GM06990 (cell line): ENCODE results near the gene MAU2.

Experiments
- DNase-seq: peaks from one replicate; pipeline ENCODE4 v3.0.0-alpha.2; 2011; ENCODE audit not compliant: insufficient read length; ENCODE audit errors: extremely low read depth
- H3K27me3 ChIP-seq: replicated peaks from 2 replicates; pipeline ENCODE4 v1.6.0; 2011; ENCODE audit warnings: low read length; ENCODE audit not compliant: control insufficient read depth, insufficient read depth
- H3K36me3 ChIP-seq: 2 replicates; pipeline ENCODE4 v1.5.1; 2011; ENCODE audit warnings: low read length; ENCODE audit not compliant: control insufficient read depth, insufficient read depth
- H3K4me3 ChIP-seq: replicated peaks from 2 replicates; pipeline ENCODE4 v1.5.1; 2011; ENCODE audit warnings: low read depth, mild to moderate bottlenecking, control low read depth, low read length
- TF ChIP-seq, protein P1 (sequence below): IDR thresholded peaks from 2 replicates; pipeline ENCODE4 v1.5.1; 2011; ENCODE audit warnings: low read length, control low read depth, mild to moderate bottlenecking, inconsistent platforms; ENCODE audit not compliant: insufficient read depth, poor library complexity, severe bottlenecking

Gene MAU2

DNA sequence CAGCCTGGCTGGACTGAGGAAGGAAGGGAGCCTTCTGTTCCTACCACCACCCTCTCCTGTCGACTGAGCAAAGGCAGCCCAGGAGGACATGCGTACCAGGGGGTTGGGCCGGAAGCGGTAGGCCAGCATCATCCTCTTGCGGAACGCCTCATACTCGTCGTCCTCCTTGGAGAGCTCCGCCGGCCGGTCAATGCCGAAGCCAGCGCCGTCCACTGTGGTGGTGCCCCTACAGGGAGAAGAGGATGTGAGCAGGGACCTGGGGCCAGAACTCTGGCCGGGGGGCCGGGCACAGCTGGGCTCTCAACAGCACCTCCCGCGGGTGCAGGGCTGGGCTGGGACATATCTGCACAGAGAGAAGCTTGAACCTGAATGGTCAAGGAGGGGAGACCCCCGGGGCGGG, 43.8 kb upstream of the MAU2 start:
- H3K36me3 ChIP-seq, result peaks cover 37% of the 10 kb centered on the region

GRCh38 chr19:19278315-19278714, 42.3 kb upstream of the MAU2 start:
- peaks cover 37% of the 10 kb centered on the region for H3K36me3 ChIP-seq
- TF ChIP-seq, protein P1, sequence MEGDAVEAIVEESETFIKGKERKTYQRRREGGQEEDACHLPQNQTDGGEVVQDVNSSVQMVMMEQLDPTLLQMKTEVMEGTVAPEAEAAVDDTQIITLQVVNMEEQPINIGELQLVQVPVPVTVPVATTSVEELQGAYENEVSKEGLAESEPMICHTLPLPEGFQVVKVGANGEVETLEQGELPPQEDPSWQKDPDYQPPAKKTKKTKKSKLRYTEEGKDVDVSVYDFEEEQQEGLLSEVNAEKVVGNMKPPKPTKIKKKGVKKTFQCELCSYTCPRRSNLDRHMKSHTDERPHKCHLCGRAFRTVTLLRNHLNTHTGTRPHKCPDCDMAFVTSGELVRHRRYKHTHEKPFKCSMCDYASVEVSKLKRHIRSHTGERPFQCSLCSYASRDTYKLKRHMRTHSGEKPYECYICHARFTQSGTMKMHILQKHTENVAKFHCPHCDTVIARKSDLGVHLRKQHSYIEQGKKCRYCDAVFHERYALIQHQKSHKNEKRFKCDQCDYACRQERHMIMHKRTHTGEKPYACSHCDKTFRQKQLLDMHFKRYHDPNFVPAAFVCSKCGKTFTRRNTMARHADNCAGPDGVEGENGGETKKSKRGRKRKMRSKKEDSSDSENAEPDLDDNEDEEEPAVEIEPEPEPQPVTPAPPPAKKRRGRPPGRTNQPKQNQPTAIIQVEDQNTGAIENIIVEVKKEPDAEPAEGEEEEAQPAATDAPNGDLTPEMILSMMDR, result no peak
- H3K4me3 ChIP-seq, result no peak overlapping the region
- DNase-seq, result no peak
- no peaks in the 10 kb centered on the region for H3K27me3 ChIP-seq

More for the DNA sequence above, 43.8 kb upstream of the MAU2 start:
- H3K27me3 ChIP-seq, result no peaks in the 10 kb centered on the region
- TF ChIP-seq, protein P1, result no peak
- DNase-seq, result no peak
- no peak overlapping the region for H3K4me3 ChIP-seq

GRCh38 chr19:19279062-19279612, 41.5 kb upstream of the MAU2 start:
- H3K4me3 ChIP-seq, result no peak overlapping the region
- H3K36me3 ChIP-seq, result peaks cover 39% of the 10 kb centered on the region
- no peaks in the 10 kb centered on the region for H3K27me3 ChIP-seq
- TF ChIP-seq, protein P1, result no peak
- DNase-seq, result no peak

- DNase-seq, result no peak
- peaks cover 41% of the 10 kb centered on the region for H3K36me3 ChIP-seq
- no peaks in the 10 kb centered on the region for H3K27me3 ChIP-seq
- TF ChIP-seq, protein P1, result no peak
- H3K4me3 ChIP-seq, result no peak overlapping the region
These were observed 40.8 kb upstream of the MAU2 start for GRCh38 chr19:19279853-19280252.

DNA sequence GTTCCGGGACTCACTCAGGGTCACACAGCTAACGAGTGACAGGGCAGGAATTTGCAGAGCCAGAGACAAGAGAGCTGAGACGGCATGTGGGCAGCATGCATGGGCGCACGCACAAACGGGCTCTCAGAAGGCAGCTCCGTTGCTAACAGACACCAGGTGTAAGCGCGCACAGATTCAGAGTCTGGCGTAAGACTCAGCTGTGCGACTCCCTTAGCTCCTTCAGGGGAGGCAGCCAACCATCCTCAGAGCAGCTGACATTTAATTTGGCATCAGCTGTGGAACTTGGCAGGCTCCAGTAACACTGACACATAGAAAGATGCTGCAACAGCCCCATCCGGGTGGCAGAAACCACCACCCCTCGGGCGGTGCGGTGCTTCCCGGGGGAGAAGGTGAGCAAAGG, 40.1 kb upstream of the MAU2 start:
- Histone ChIP-seq H3K36me3 (peaks cover 40% of the 10 kb centered on the region), H3K27me3 (no peaks in the 10 kb centered on the region), H3K4me3 (no peak overlapping the region)
- TF ChIP-seq, protein P1, result no peak
- no peak for DNase-seq

GRCh38 chr19:19285686-19286085, 34.9 kb upstream of the MAU2 start:
- no peak for DNase-seq
- Histone ChIP-seq H3K36me3 (peaks cover 14% of the 10 kb centered on the region), H3K4me3 (no peak overlapping the region), H3K27me3 (no peaks in the 10 kb centered on the region)
- TF ChIP-seq, protein P1, result no peak
